H9 (cell line): ENCODE measurements around the gene IFT122. TPM values are rescaled to one million over a fixed set of nuclear protein-coding genes. Genes with fewer than 3 reads are reported as not detected.

Experiments used
- DNase-seq: peaks from one replicate; pipeline ENCODE4 v3.0.0-alpha.2; 2017
- H2AFZ ChIP-seq: one replicate; pipeline ENCODE4 v1.6.1; 2013; ENCODE audit warnings: mild to moderate bottlenecking, low read length, control low read depth, moderate library complexity
- H2AK5ac ChIP-seq: 2 replicates; pipeline ENCODE4 v1.6.1; 2013; ENCODE audit warnings: low read length, control low read depth, mixed read lengths; ENCODE audit not compliant: insufficient read length
- H2BK120ac ChIP-seq: one replicate; pipeline ENCODE4 v1.6.1; 2013; ENCODE audit warnings: low read depth, mild to moderate bottlenecking, low read length, control low read depth, inconsistent platforms; ENCODE audit not compliant: poor library complexity, severe bottlenecking
- H2BK12ac ChIP-seq: 2 replicates; pipeline ENCODE4 v1.6.1; 2013; ENCODE audit warnings: low read length, control low read depth, mixed read lengths, low read depth; ENCODE audit not compliant: insufficient read length
- H2BK15ac ChIP-seq: 2 replicates; pipeline ENCODE4 v1.6.1; 2013; ENCODE audit warnings: low read depth, low read length, control low read depth
- H2BK20ac ChIP-seq: one replicate; pipeline ENCODE4 v1.6.1; 2013; ENCODE audit warnings: low read depth, mild to moderate bottlenecking, low read length, control low read depth, inconsistent platforms; ENCODE audit not compliant: poor library complexity, severe bottlenecking
- H2BK5ac ChIP-seq: 2 replicates; pipeline ENCODE4 v1.6.1; 2013; ENCODE audit warnings: low read length, control low read depth, mixed read lengths; ENCODE audit not compliant: insufficient read length
- H3K14ac ChIP-seq: 2 replicates; pipeline ENCODE4 v1.6.1; 2013; ENCODE audit warnings: low read length, control low read depth; ENCODE audit not compliant: insufficient read depth
- H3K18ac ChIP-seq: 2 replicates; pipeline ENCODE4 v1.6.1; 2013; ENCODE audit warnings: low read depth, mild to moderate bottlenecking, mixed read lengths, low read length, control low read depth; ENCODE audit not compliant: insufficient read length
- H3K23ac ChIP-seq: 2 replicates; pipeline ENCODE4 v1.6.1; 2013; ENCODE audit warnings: low read length, control low read depth, mixed read lengths, low read depth; ENCODE audit not compliant: insufficient read length
- H3K23me2 ChIP-seq: 2 replicates; pipeline ENCODE4 v1.6.1; 2013; ENCODE audit warnings: low read depth, mild to moderate bottlenecking, mixed read lengths, low read length, control low read depth; ENCODE audit not compliant: insufficient read length, poor library complexity, severe bottlenecking
- H3K27ac ChIP-seq: 2 replicates; pipeline ENCODE4 v1.5.1; 2013; ENCODE audit warnings: low read length, control low read depth, mixed read lengths, low read depth; ENCODE audit not compliant: insufficient read length
- H3K27me3 ChIP-seq: 2 replicates; pipeline ENCODE4 v1.6.1; 2013; ENCODE audit warnings: low read length, control low read depth, inconsistent platforms; ENCODE audit not compliant: insufficient read depth
- H3K4ac ChIP-seq: 2 replicates; pipeline ENCODE4 v1.6.1; 2013; ENCODE audit warnings: low read depth, mild to moderate bottlenecking, control low read depth, inconsistent platforms, low read length, moderate library complexity
- H3K4me1 ChIP-seq: 2 replicates; pipeline ENCODE4 v1.6.1; 2013; ENCODE audit warnings: low read length, control low read depth, inconsistent platforms; ENCODE audit not compliant: insufficient read depth
- H3K4me2 ChIP-seq: 2 replicates; pipeline ENCODE4 v1.6.1; 2013; ENCODE audit warnings: low read length, control low read depth, mixed read lengths; ENCODE audit not compliant: insufficient read length, insufficient read depth
- H3K56ac ChIP-seq: 2 replicates; pipeline ENCODE4 v1.6.1; 2013; ENCODE audit warnings: low read depth, mild to moderate bottlenecking, mixed read lengths, low read length, control low read depth; ENCODE audit not compliant: insufficient read length
- H3K79me1 ChIP-seq: 2 replicates; pipeline ENCODE4 v1.6.1; 2013; ENCODE audit warnings: low read depth, mild to moderate bottlenecking, moderate library complexity, low read length, control low read depth, inconsistent platforms; ENCODE audit not compliant: insufficient read depth, poor library complexity, severe bottlenecking
- H3K79me2 ChIP-seq: 2 replicates; pipeline ENCODE4 v1.6.1; 2013; ENCODE audit warnings: low read length, control low read depth, inconsistent platforms; ENCODE audit not compliant: insufficient read depth
- H3K9ac ChIP-seq: 2 replicates; pipeline ENCODE4 v1.6.1; 2013; ENCODE audit warnings: low read length, control low read depth, mixed read lengths; ENCODE audit not compliant: insufficient read length; ENCODE audit errors: extremely low read depth
- H3K9me3 ChIP-seq: one replicate; pipeline ENCODE4 v1.6.1; 2013; ENCODE audit warnings: low read depth, low read length, inconsistent platforms; ENCODE audit not compliant: control insufficient read depth
- H3T11ph ChIP-seq: one replicate; pipeline ENCODE4 v1.6.1; 2013; ENCODE audit warnings: mild to moderate bottlenecking, low read length, control low read depth, inconsistent platforms
- H4K20me1 ChIP-seq: one replicate; pipeline ENCODE4 v1.6.1; 2013; ENCODE audit not compliant: control insufficient read depth, insufficient read length, insufficient read depth
- H4K5ac ChIP-seq: 2 replicates; pipeline ENCODE4 v1.6.1; 2013; ENCODE audit warnings: low read depth, mild to moderate bottlenecking, mixed read lengths, low read length, control low read depth; ENCODE audit not compliant: insufficient read length
- H4K8ac ChIP-seq: replicated peaks from 2 replicates; pipeline ENCODE4 v1.6.1; 2013; ENCODE audit warnings: low read length, control low read depth, mixed read lengths, low read depth; ENCODE audit not compliant: insufficient read length
- H4K91ac ChIP-seq: 2 replicates; pipeline ENCODE4 v1.6.1; 2013; ENCODE audit warnings: low read depth, mild to moderate bottlenecking, moderate library complexity, mixed read lengths, low read length, control low read depth; ENCODE audit not compliant: insufficient read length
- H3K27ac Mint-ChIP-seq, 3 experiments: 2 replicates in 2 of 3; 3 replicates in 1 of 3; pipeline ENCODE4 v1.8.0; 2020 to 2021; ENCODE audit warnings: mixed read lengths in 3 of 3, mild to moderate bottlenecking in 1 of 3, moderate library complexity in 1 of 3
- H3K27me3 Mint-ChIP-seq: 2 replicates; pipeline ENCODE4 v1.8.0; 2021; ENCODE audit warnings: low read depth, mild to moderate bottlenecking, moderate library complexity, mixed read lengths
- H3K36me3 Mint-ChIP-seq, 3 experiments: 2 replicates in 2 of 3; 3 replicates in 1 of 3; pipeline ENCODE4 v1.8.0; 2020 to 2021; ENCODE audit warnings: low read depth in 3 of 3, mixed read lengths in 3 of 3; ENCODE audit not compliant: insufficient read depth in 1 of 3
- H3K4me1 Mint-ChIP-seq, 2 experiments: 2 replicates each; pipeline ENCODE4 v1.8.0; 2020; ENCODE audit warnings: mixed read lengths in 2 of 2
- H3K4me3 Mint-ChIP-seq, 2 experiments: 2 replicates in 1 of 2; 3 replicates in 1 of 2; pipeline ENCODE4 v1.8.0; 2020 to 2021; ENCODE audit warnings: mild to moderate bottlenecking in 2 of 2, mixed read lengths in 2 of 2, moderate library complexity in 1 of 2
- H3K9me3 Mint-ChIP-seq, 2 experiments: 2 replicates in 1 of 2; 3 replicates in 1 of 2; pipeline ENCODE4 v1.8.0; 2020; ENCODE audit warnings: mild to moderate bottlenecking in 2 of 2, mixed read lengths in 2 of 2, moderate library complexity in 1 of 2
- WGBS: extraction: QIAGEN DNeasy Blood & Tissue Kit; methylation state at CpG from one replicate; pipeline ENCODE4 v1.1.7; 2013; ENCODE audit warnings: missing lambda C conversion rate, low lambda C conversion rate, mixed read lengths; ENCODE audit not compliant: insufficient read length; ENCODE audit errors: extremely low coverage; 5-methylcytosine and 5-hydroxymethylcytosine counted together
- total RNA-seq: library from RNA; stranded (reverse); gene quantifications from 2 replicates; pipeline ENCODE4 v1.2.1, GENCODE V29; 2021
- TF ChIP-seq, protein P1 (sequence below): fragments of 200-600 bp; sonication (generic); conservative IDR thresholded peaks from 3 replicates; pipeline ENCODE4 v1.8.0; 2021; ENCODE audit warnings: antibody characterized with exemption, mild to moderate bottlenecking

IFT122 gene
- total RNA-seq, 1 experiment from 2014 or later, result 19.3 TPM

DNA sequence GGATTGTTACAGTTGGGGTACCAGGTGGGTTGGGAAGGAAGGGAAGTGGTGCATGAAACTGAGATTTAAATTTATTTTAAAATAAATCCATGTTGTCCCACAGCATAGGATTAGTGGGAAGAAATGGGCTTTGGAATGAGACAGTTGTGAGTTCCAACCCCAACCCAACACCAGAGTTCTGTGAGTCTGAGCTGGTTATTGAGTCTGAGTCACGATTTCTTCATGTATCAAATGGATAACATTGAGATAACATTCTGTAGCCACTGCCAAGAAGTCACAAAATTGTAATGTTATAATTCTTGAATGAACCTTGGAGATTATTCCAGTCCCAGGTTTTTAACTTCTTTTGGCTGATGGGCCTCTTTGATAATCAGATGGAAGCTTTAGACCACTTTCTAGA lies 13.7 kb downstream of the IFT122 start:
- Histone ChIP-seq H3K18ac (no peak overlapping the region), H2BK120ac (no peak overlapping the region), H3K23me2 (no peaks in the 10 kb centered on the region), H3K27me3 (no peaks in the 10 kb centered on the region), H3K14ac (no peak overlapping the region), H3K9me3 (no peaks in the 10 kb centered on the region), H3K27ac (no peak overlapping the region), H3K4me1 (peaks cover 3% of the 10 kb centered on the region; the same call in 1 of the 2 replicates), H3K79me2 (no peaks in the 10 kb centered on the region), H4K20me1 (no peaks in the 10 kb centered on the region), H2BK20ac (no peak overlapping the region), H3K56ac (no peak overlapping the region), H3T11ph (no peak overlapping the region), H3K9ac (no peak overlapping the region), H3K4ac (no peak overlapping the region), H2BK15ac (no peak overlapping the region), H2AFZ (no peak overlapping the region), H4K8ac (no peak overlapping the region), H3K4me2 (no peak overlapping the region), H4K5ac (no peak overlapping the region), H3K23ac (no peak overlapping the region), H3K79me1 (no peaks in the 10 kb centered on the region), H4K91ac (no peak overlapping the region), H2BK5ac (no peak overlapping the region), H2AK5ac (no peak overlapping the region), H2BK12ac (no peak overlapping the region)
- Mint-ChIP-seq H3K9me3 (no peaks in the 10 kb centered on the region), H3K27me3 (no peaks in the 10 kb centered on the region), H3K36me3 (peaks cover 4 to 27% (median 15%) of the 10 kb centered on the region in 3 experiments; a peak in 6 of 7 replicates), H3K27ac (no peak overlapping the region), H3K4me3 (no peak overlapping the region), H3K4me1 (peaks cover 17% of the 10 kb centered on the region in 2 experiments)
- no peak for DNase-seq
- TF ChIP-seq, protein P1, sequence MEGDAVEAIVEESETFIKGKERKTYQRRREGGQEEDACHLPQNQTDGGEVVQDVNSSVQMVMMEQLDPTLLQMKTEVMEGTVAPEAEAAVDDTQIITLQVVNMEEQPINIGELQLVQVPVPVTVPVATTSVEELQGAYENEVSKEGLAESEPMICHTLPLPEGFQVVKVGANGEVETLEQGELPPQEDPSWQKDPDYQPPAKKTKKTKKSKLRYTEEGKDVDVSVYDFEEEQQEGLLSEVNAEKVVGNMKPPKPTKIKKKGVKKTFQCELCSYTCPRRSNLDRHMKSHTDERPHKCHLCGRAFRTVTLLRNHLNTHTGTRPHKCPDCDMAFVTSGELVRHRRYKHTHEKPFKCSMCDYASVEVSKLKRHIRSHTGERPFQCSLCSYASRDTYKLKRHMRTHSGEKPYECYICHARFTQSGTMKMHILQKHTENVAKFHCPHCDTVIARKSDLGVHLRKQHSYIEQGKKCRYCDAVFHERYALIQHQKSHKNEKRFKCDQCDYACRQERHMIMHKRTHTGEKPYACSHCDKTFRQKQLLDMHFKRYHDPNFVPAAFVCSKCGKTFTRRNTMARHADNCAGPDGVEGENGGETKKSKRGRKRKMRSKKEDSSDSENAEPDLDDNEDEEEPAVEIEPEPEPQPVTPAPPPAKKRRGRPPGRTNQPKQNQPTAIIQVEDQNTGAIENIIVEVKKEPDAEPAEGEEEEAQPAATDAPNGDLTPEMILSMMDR, result no peak
- no CpG with 5 or more reads among the region's 1 CpG for WGBS
